Cardiac muscle cell (in vitro differentiated cells and primary cell): ENCODE results near the gene OR10G4. TPM values are rescaled to one million over a fixed set of nuclear protein-coding genes. Genes with fewer than 3 reads are reported as not detected.

Source experiments
- DNase-seq, 2 donors: peaks; one replicate each; pipeline versions ENCODE4 v3.0.0 to v3.0.0-alpha.2; 2010 to 2017; ENCODE audit warnings: low read depth in 1 of 2, low spot score in 1 of 2
- H3K27ac ChIP-seq: fragments of 200-600 bp; sonication (generic); 2 replicates; pipeline ENCODE4 v1.5.1; 2016
- H3K27me3 ChIP-seq: fragments of 200-600 bp; sonication (generic); 2 replicates; pipeline ENCODE4 v1.6.0; 2016; ENCODE audit warnings: control low read depth
- H3K36me3 ChIP-seq: fragments of 200-600 bp; sonication (generic); 2 replicates; pipeline ENCODE4 v1.5.1; 2016; ENCODE audit warnings: control low read depth
- H3K4me1 ChIP-seq: fragments of 200-600 bp; sonication (generic); 2 replicates; pipeline ENCODE4 v1.8.1; 2017; ENCODE audit warnings: low read depth, mild to moderate bottlenecking, mixed run types
- H3K4me3 ChIP-seq: fragments of 200-600 bp; sonication (generic); 2 replicates; pipeline ENCODE4 v1.5.1; 2016; ENCODE audit warnings: mild to moderate bottlenecking
- H3K9me3 ChIP-seq: fragments of 200-600 bp; sonication (generic); 2 replicates; pipeline ENCODE4 v1.5.1; 2017; ENCODE audit warnings: low read depth, mild to moderate bottlenecking, control low read depth
- polyA plus RNA-seq: library from polyadenylated mRNA; unstranded; fragments of >200 nt; fragmentation: Nextera tagmentation; extraction: Ambion mirVana; gene quantifications from 2 replicates; pipeline ENCODE4 v1.2.1, GENCODE V29; 2016
- total RNA-seq: library from RNA; depleted of rRNA; stranded (reverse); fragments of >200 nt; gene quantifications from 2 replicates; pipeline ENCODE4 v1.2.3, GENCODE V29; 2016
- TF ChIP-seq, protein P1 (sequence below): IDR thresholded peaks from 2 replicates; pipeline ENCODE4 v1.5.1; 2012; ENCODE audit warnings: low read depth, mild to moderate bottlenecking, low read length

The OR10G4 gene
- total RNA-seq, result not detected in 2 replicates
- polyA plus RNA-seq, result not detected in 2 replicates

- Histone ChIP-seq H3K27me3 (no peaks in the 10 kb centered on the region), H3K36me3 (no peaks in the 10 kb centered on the region), H3K4me3 (no peak within 1 kb of the TSS), H3K27ac (no peak within 1 kb of the TSS), H3K9me3 (no peaks in the 10 kb centered on the region), H3K4me1 (no peaks in the 10 kb centered on the region)
- DNase-seq, result no peak
- TF ChIP-seq, protein P1, sequence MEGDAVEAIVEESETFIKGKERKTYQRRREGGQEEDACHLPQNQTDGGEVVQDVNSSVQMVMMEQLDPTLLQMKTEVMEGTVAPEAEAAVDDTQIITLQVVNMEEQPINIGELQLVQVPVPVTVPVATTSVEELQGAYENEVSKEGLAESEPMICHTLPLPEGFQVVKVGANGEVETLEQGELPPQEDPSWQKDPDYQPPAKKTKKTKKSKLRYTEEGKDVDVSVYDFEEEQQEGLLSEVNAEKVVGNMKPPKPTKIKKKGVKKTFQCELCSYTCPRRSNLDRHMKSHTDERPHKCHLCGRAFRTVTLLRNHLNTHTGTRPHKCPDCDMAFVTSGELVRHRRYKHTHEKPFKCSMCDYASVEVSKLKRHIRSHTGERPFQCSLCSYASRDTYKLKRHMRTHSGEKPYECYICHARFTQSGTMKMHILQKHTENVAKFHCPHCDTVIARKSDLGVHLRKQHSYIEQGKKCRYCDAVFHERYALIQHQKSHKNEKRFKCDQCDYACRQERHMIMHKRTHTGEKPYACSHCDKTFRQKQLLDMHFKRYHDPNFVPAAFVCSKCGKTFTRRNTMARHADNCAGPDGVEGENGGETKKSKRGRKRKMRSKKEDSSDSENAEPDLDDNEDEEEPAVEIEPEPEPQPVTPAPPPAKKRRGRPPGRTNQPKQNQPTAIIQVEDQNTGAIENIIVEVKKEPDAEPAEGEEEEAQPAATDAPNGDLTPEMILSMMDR, result no peak
Measured at GRCh38 chr11:124012697-124013096, at the start of gene OR10G4. TSS of gene OR10G4 (plus strand) at chr11:124012997. CDS start at chr11:124015575, 2,578 bp downstream.

- no peaks in the 10 kb centered on the region for H3K4me1 ChIP-seq
- H3K9me3 ChIP-seq, result no peaks in the 10 kb centered on the region
- no peaks in the 10 kb centered on the region for H3K27me3 ChIP-seq
- H3K36me3 ChIP-seq, result no peaks in the 10 kb centered on the region
- peak in 1 of 2 donors; percentile 78 for DNase-seq
- TF ChIP-seq, protein P1, result no peak
- H3K27ac ChIP-seq, result no peak overlapping the region
- no peak overlapping the region for H3K4me3 ChIP-seq
Measured at GRCh38 chr11:123973816-123974215, 39.0 kb upstream of the OR10G4 start.

DNA sequence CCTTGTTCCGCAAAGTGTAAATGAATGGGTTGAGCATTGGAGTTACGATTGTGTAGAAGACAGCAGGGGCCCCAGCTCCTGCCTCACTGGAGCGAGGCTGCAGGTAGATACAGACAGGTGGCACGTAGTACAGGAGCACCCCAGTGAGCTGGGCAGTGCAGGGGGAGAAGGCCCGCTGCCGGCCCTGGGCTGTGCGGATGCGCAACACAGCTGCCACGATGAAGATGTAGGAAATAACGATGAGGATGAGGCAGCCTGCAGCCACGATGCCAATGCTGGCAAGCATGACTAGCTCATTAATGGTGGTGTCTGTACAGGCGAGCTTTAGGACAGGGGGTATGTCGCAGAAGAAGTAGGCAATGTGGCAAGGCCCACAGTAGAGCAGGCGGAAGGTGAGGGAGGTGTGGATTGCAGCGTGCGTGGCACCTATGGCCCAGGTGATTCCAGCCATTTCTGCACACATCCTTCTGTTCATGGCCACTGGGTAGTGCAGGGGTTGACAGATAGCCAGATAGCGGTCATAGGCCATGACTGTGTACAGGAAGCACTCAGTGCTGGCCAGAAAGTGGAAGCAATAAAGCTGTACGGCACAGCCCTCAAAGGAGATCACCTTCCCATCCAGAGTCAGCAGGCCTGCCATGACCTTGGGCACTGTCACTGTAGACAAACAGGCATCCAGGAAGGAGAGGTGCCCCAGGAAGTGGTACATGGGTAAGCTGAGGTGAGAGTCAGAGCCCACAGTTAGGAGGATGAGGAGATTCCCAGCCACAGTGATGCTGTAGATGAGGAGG lies 35.8 kb upstream of the OR10G4 start:
- no peaks in the 10 kb centered on the region for H3K9me3 ChIP-seq
- TF ChIP-seq, protein P1, result no peak
- H3K27ac ChIP-seq, result no peak overlapping the region
- no peaks in the 10 kb centered on the region for H3K36me3 ChIP-seq
- no peak overlapping the region for H3K4me3 ChIP-seq
- DNase-seq, result no peak
- no peaks in the 10 kb centered on the region for H3K4me1 ChIP-seq
- no peaks in the 10 kb centered on the region for H3K27me3 ChIP-seq

DNA sequence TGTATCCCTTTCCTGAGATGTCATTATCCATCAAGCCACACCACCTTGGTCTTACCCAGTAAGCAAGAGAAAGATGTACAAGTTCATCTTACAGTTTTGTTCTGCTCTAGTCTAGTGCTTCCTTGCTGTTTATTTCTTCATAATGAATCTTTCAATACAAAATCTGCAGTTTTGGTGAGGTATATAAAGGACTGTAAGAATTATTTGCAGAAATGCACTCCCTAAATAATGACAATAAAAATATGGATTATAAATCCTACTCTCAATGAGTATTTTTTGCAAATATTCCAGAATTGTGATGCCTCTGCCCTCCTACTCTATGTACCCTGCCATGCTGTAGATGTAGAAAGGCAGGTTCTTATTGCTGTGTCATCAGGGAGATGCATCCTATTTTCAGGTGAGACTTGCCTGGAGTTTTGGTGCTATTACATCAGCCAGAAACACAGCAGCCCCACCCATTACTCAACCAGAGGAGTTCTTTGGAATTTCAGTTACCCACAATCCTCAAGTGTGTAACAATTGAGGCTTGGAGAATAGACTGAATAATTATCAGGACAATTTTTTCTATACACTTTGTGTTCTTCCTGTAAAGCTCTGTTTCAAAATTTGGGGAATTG lies 35.0 kb upstream of the OR10G4 start, which contains the start of gene OR10S1:
OR10S1 (minus strand) TSS at position 51 of the 617 bp plus-strand sequence. CDS start 117 bp downstream, outside the sequence.
- DNase-seq, result peak in 1 of 2 donors; percentile 6
- H3K4me3 ChIP-seq, result no peak within 1 kb of the TSS
- H3K4me1 ChIP-seq, result no peaks in the 10 kb centered on the region
- no peaks in the 10 kb centered on the region for H3K27me3 ChIP-seq
- no peaks in the 10 kb centered on the region for H3K36me3 ChIP-seq
- no peaks in the 10 kb centered on the region for H3K9me3 ChIP-seq
- TF ChIP-seq, protein P1, result no peak
- no peak within 1 kb of the TSS for H3K27ac ChIP-seq

- H3K27ac ChIP-seq, result no peak overlapping the region
- no peaks in the 10 kb centered on the region for H3K27me3 ChIP-seq
- H3K36me3 ChIP-seq, result no peaks in the 10 kb centered on the region
- TF ChIP-seq, protein P1, result no peak
- H3K4me1 ChIP-seq, result no peaks in the 10 kb centered on the region
- no peaks in the 10 kb centered on the region for H3K9me3 ChIP-seq
- DNase-seq, result no peak
- no peak overlapping the region for H3K4me3 ChIP-seq
Measured at GRCh38 chr11:123979311-123979710, 33.5 kb upstream of the OR10G4 start.
